ENCODE measurements around the gene PPP1R9B.

The PPP1R9B gene

GRCh38 chr17:50190603-50191358 lies 40.3 kb upstream of the PPP1R9B start:
- Histone ChIP-seq H3K9me3 (no peaks in the 10 kb centered on the region), H3K4me1 (no peaks in the 10 kb centered on the region), H3K27me3 (ENCODE audit: low read depth) (no peaks in the 10 kb centered on the region), H3K4me3 (no peak overlapping the region), H3K36me3 (replicated peaks) (no peaks in the 10 kb centered on the region)
- in situ Hi-C loops (cut with MboI; ENCODE audit: low sequenced_read_pairs), result no loop called here
- DNase-seq (ENCODE audit: low spot score in 2 of 2), result no peak

- Histone ChIP-seq H3K4me1 (no peaks in the 10 kb centered on the region), H3K36me3 (replicated peaks) (no peaks in the 10 kb centered on the region), H3K4me3 (no peak overlapping the region), H3K9me3 (no peaks in the 10 kb centered on the region), H3K27me3 (ENCODE audit: low read depth) (no peaks in the 10 kb centered on the region)
- in situ Hi-C loops (cut with MboI; ENCODE audit: low sequenced_read_pairs), result no loop called here
- no peak for DNase-seq (ENCODE audit: low spot score in 2 of 2)
Observed at GRCh38 chr17:50190293-50190602, 39.8 kb upstream of the PPP1R9B start.

GRCh38 chr17:50189550-50190292 lies 39.2 kb upstream of the PPP1R9B start:
- no peaks in the 10 kb centered on the region for H3K27me3 ChIP-seq (ENCODE audit: low read depth)
- in situ Hi-C loops (cut with MboI; ENCODE audit: low sequenced_read_pairs), result no loop called here
- no peaks in the 10 kb centered on the region for H3K4me1 ChIP-seq
- no peaks in the 10 kb centered on the region for H3K9me3 ChIP-seq
- H3K36me3 ChIP-seq (replicated peaks), result no peaks in the 10 kb centered on the region
- H3K4me3 ChIP-seq, result no peak overlapping the region
- no peak for DNase-seq (ENCODE audit: low spot score in 2 of 2)

GRCh38 chr17:50188921-50189549 lies 38.6 kb upstream of the PPP1R9B start:
- no peaks in the 10 kb centered on the region for H3K36me3 ChIP-seq (replicated peaks)
- in situ Hi-C loops (cut with MboI; ENCODE audit: low sequenced_read_pairs), result no loop called here
- no peaks in the 10 kb centered on the region for H3K27me3 ChIP-seq (ENCODE audit: low read depth)

GRCh38 chr17:50188531-50188920 lies 38.0 kb upstream of the PPP1R9B start:
- Histone ChIP-seq H3K27me3 (ENCODE audit: low read depth) (no peaks in the 10 kb centered on the region), H3K4me3 (no peak overlapping the region), H3K36me3 (replicated peaks) (no peaks in the 10 kb centered on the region), H3K4me1 (no peaks in the 10 kb centered on the region), H3K9me3 (no peaks in the 10 kb centered on the region)
- no peak for DNase-seq (ENCODE audit: low spot score in 2 of 2)
- in situ Hi-C loops (cut with MboI; ENCODE audit: low sequenced_read_pairs), result no loop called here

More at GRCh38 chr17:50188921-50189549, 38.6 kb upstream of the PPP1R9B start:
- Histone ChIP-seq H3K9me3 (no peaks in the 10 kb centered on the region), H3K4me1 (no peaks in the 10 kb centered on the region), H3K4me3 (no peak overlapping the region)
- no peak for DNase-seq (ENCODE audit: low spot score in 2 of 2)

- no peaks in the 10 kb centered on the region for H3K36me3 ChIP-seq (replicated peaks)
- H3K4me1 ChIP-seq, result no peaks in the 10 kb centered on the region
- no peak for DNase-seq (ENCODE audit: low spot score in 2 of 2)
- in situ Hi-C loops (cut with MboI; ENCODE audit: low sequenced_read_pairs), result no loop called here
- H3K9me3 ChIP-seq, result no peaks in the 10 kb centered on the region
- H3K4me3 ChIP-seq, result no peak overlapping the region
- H3K27me3 ChIP-seq (ENCODE audit: low read depth), result no peaks in the 10 kb centered on the region
Observed at GRCh38 chr17:50187751-50188530, 37.5 kb upstream of the PPP1R9B start.

- in situ Hi-C loops (cut with MboI; ENCODE audit: low sequenced_read_pairs), result no loop called here
- no peaks in the 10 kb centered on the region for H3K4me1 ChIP-seq
Observed at GRCh38 chr17:50187394-50187725, 36.9 kb upstream of the PPP1R9B start.

GRCh38 chr17:50186661-50187393 lies 36.4 kb upstream of the PPP1R9B start:
- in situ Hi-C loops (cut with MboI; ENCODE audit: low sequenced_read_pairs), result no loop called here
- Histone ChIP-seq H3K4me3 (no peak overlapping the region), H3K9me3 (no peaks in the 10 kb centered on the region), H3K27me3 (ENCODE audit: low read depth) (no peaks in the 10 kb centered on the region), H3K4me1 (no peaks in the 10 kb centered on the region), H3K36me3 (replicated peaks) (no peaks in the 10 kb centered on the region)
- no peak for DNase-seq (ENCODE audit: low spot score in 2 of 2)

More at GRCh38 chr17:50187394-50187725, 36.9 kb upstream of the PPP1R9B start:
- DNase-seq (ENCODE audit: low spot score in 2 of 2), result no peak
- Histone ChIP-seq H3K36me3 (replicated peaks) (no peaks in the 10 kb centered on the region), H3K9me3 (no peaks in the 10 kb centered on the region), H3K27me3 (ENCODE audit: low read depth) (no peaks in the 10 kb centered on the region), H3K4me3 (no peak overlapping the region)

GRCh38 chr17:50185631-50186471 lies 35.4 kb upstream of the PPP1R9B start:
- DNase-seq (ENCODE audit: low spot score in 2 of 2), result no peak
- Histone ChIP-seq H3K4me3 (no peak overlapping the region), H3K36me3 (replicated peaks) (no peaks in the 10 kb centered on the region), H3K4me1 (no peaks in the 10 kb centered on the region), H3K9me3 (no peaks in the 10 kb centered on the region), H3K27me3 (ENCODE audit: low read depth) (no peaks in the 10 kb centered on the region)
- in situ Hi-C loops (cut with MboI; ENCODE audit: low sequenced_read_pairs), result no loop called here

- no peaks in the 10 kb centered on the region for H3K9me3 ChIP-seq
- no peaks in the 10 kb centered on the region for H3K36me3 ChIP-seq (replicated peaks)
- no peak overlapping the region for H3K4me3 ChIP-seq
- H3K27me3 ChIP-seq (ENCODE audit: low read depth), result no peaks in the 10 kb centered on the region
- in situ Hi-C loops (cut with MboI; ENCODE audit: low sequenced_read_pairs), result no loop called here
- no peak for DNase-seq (ENCODE audit: low spot score in 2 of 2)
- no peaks in the 10 kb centered on the region for H3K4me1 ChIP-seq
Observed at GRCh38 chr17:50184611-50185398, 34.3 kb upstream of the PPP1R9B start.

- Histone ChIP-seq H3K4me1 (no peaks in the 10 kb centered on the region), H3K36me3 (replicated peaks) (no peaks in the 10 kb centered on the region), H3K4me3 (no peak overlapping the region), H3K9me3 (no peaks in the 10 kb centered on the region), H3K27me3 (ENCODE audit: low read depth) (no peaks in the 10 kb centered on the region)
- DNase-seq (ENCODE audit: low spot score in 2 of 2), result no peak
- in situ Hi-C loops (cut with MboI; ENCODE audit: low sequenced_read_pairs), result no loop called here
Observed at GRCh38 chr17:50184064-50184463, 33.6 kb upstream of the PPP1R9B start.

- no peaks in the 10 kb centered on the region for H3K9me3 ChIP-seq
- H3K4me3 ChIP-seq, result no peak overlapping the region
- in situ Hi-C loops (cut with MboI; ENCODE audit: low sequenced_read_pairs), result no loop called here
- no peak for DNase-seq (ENCODE audit: low spot score in 2 of 2)
- no peaks in the 10 kb centered on the region for H3K36me3 ChIP-seq (replicated peaks)
- no peaks in the 10 kb centered on the region for H3K4me1 ChIP-seq
- no peaks in the 10 kb centered on the region for H3K27me3 ChIP-seq (ENCODE audit: low read depth)
Observed at GRCh38 chr17:50183421-50183994, 33.0 kb upstream of the PPP1R9B start.

Data from HAP-1 (cell line).